HepG2 (cell line): Measurements from ENCODE around the gene ALKBH5. TPM values are rescaled to one million over a fixed set of nuclear protein-coding genes. Genes with fewer than 3 reads are reported as not detected.

ENCODE experiments used
- ATAC-seq: fragments of 200-7000 bp; cut with Tn5 transposase; 3 replicates; pipeline ENCODE4 v1.9.1; 2020; ENCODE audit warnings: mild to moderate bottlenecking, moderate library complexity
- BruUV-seq: library from RNA; stranded (reverse); fragments of 400-500 nt; replicated peaks from 2 replicates; lab custom pipeline; 2021; lab: Mats Ljungman, UMichigan
- CTCF ChIA-PET: fragments of 300-600 bp; formaldehyde crosslinking; extraction: SDS; loops from one replicate; lab custom pipeline; 2021; ENCODE audit warnings: low total read pairs, inconsistent platforms, low intra/inter-chr PET ratio; lab: Yijun Ruan, JAX
- POLR2A ChIA-PET: fragments of 350-600 bp; sonication (Branson Sonifier 250); formaldehyde crosslinking; loops from one replicate; lab custom pipeline; 2020; ENCODE audit warnings: antibody characterized with exemption, inconsistent platforms; lab: Yijun Ruan, JAX
- DNase-seq: peaks from one replicate; pipeline ENCODE4 v3.0.0-alpha.2; 2015; ENCODE audit warnings: low spot score
- FAIRE-seq: peaks from 3 replicates; lab custom pipeline; 2011; peaks lifted over from hg19 to GRCh38; lab: Jason Lieb, UNC
- H2AFZ ChIP-seq: one replicate; pipeline ENCODE4 v1.6.1; 2011; ENCODE audit warnings: low read length, inconsistent platforms
- H3K27ac ChIP-seq: fragments of 300-600 bp; 3 replicates; pipeline ENCODE4 v1.8.0; 2011; ENCODE audit warnings: mixed run types, mild to moderate bottlenecking, mixed read lengths, low read length, inconsistent platforms; ENCODE audit not compliant: insufficient read depth; ENCODE audit errors: extremely low read length
- H3K27me3 ChIP-seq, 2 experiments: fragments of 200-600 bp in 1 of 2; 2 replicates in 1 of 2; 3 replicates in 1 of 2; pipeline versions ENCODE4 v1.6.0 to v1.8.0; 2011; ENCODE audit warnings: low read length in 2 of 2, mild to moderate bottlenecking in 2 of 2, moderate library complexity in 2 of 2, inconsistent platforms in 1 of 2; ENCODE audit not compliant: insufficient read depth in 2 of 2, control insufficient read depth in 1 of 2
- H3K36me3 ChIP-seq, 2 experiments: fragments of 200-600 bp in 1 of 2; replicated peaks in 1 of 2; 2 replicates in 1 of 2; 3 replicates in 1 of 2; pipeline versions ENCODE4 v1.5.1 to v1.8.0; 2011; ENCODE audit warnings: low read length in 2 of 2, inconsistent platforms in 1 of 2; ENCODE audit not compliant: insufficient read depth in 2 of 2, control insufficient read depth in 1 of 2
- H3K4me1 ChIP-seq: 2 replicates; pipeline ENCODE4 v1.5.1; 2012; ENCODE audit warnings: low read length, inconsistent platforms; ENCODE audit not compliant: insufficient read depth
- H3K4me2 ChIP-seq: 2 replicates; pipeline ENCODE4 v1.6.0; 2011; ENCODE audit warnings: low read depth, low read length, inconsistent platforms
- H3K4me3 ChIP-seq, 3 experiments: fragments of 200-600 bp in 1 of 3; sonication (generic), shearing (Covaris generic) in 1 of 3; replicated peaks in 1 of 3; 2 replicates each; pipeline ENCODE4 v1.5.1; 2011 to 2016; ENCODE audit warnings: low read length in 3 of 3, inconsistent platforms in 2 of 3, low read depth in 2 of 3, mild to moderate bottlenecking in 2 of 3, control low read depth in 1 of 3, mixed read lengths in 1 of 3; ENCODE audit not compliant: insufficient read depth in 1 of 3
- H3K79me2 ChIP-seq: one replicate; pipeline ENCODE4 v1.6.1; 2011; ENCODE audit warnings: low read length, inconsistent platforms; ENCODE audit not compliant: insufficient read depth
- H3K9ac ChIP-seq: 2 replicates; pipeline ENCODE4 v1.6.0; 2011; ENCODE audit warnings: mild to moderate bottlenecking, low read depth, low read length, inconsistent platforms; ENCODE audit not compliant: insufficient read depth
- H3K9me3 ChIP-seq: 2 replicates; pipeline ENCODE4 v1.5.1; 2012; ENCODE audit warnings: mild to moderate bottlenecking, low read length
- H4K20me1 ChIP-seq: 2 replicates; pipeline ENCODE4 v1.6.0; 2011; ENCODE audit warnings: inconsistent platforms, mild to moderate bottlenecking, low read length, moderate library complexity; ENCODE audit not compliant: insufficient read depth
- WGBS: methylation state at CpG from one replicate; pipeline ENCODE4 v1.1.6; 2017; ENCODE audit warnings: low lambda C conversion rate; 5-methylcytosine and 5-hydroxymethylcytosine counted together
- in situ Hi-C: cut with HindIII; loops from 2 replicates; pipeline ENCODE4 v1.10.0; 2017; ENCODE audit warnings: low pct_unique_long_range_greater_than_20kb; ENCODE audit not compliant: extremely low pct_ligation_motif_present
- intact Hi-C: fragments of 100-400 bp; cut with micrococcal nuclease; formaldehyde crosslinking; loops from one replicate; pipeline ENCODE4 v1.10.0; 2022; ENCODE audit not compliant: unreplicated experiment
- polyA plus RNA-seq, 8 experiments: library from polyadenylated mRNA; depleted of rRNA in 3 of 8; stranded (reverse) in 7 of 8; unstranded in 1 of 8; fragments of >200 nt; fragmentation: Illumina TruSeq in 4 of 8; extraction: Trizol in 4 of 8; gene quantifications; 2 replicates each; pipeline versions ENCODE4 v1.2.1 to v1.2.3, GENCODE V29; 2011 to 2016; ENCODE audit warnings: low read depth in 4 of 8, missing spikeins in 1 of 8, mixed read lengths in 1 of 8; ENCODE audit not compliant: insufficient read depth in 1 of 8
- total RNA-seq, 5 experiments: library from RNA; depleted of rRNA; stranded (reverse); fragments of >200 nt; fragmentation: Illumina TruSeq; extraction: Trizol; gene quantifications; 2 replicates each; pipeline ENCODE4 v1.2.3, GENCODE V29; 2016; ENCODE audit warnings: low read depth in 1 of 5
- TF ChIP-seq, protein P1 (sequence below), 2 experiments: IDR thresholded peaks; 2 replicates each; pipeline ENCODE4 v1.6.1; 2011 to 2012; ENCODE audit warnings: low read length in 2 of 2, borderline replicate concordance in 1 of 2, low read depth in 1 of 2, mild to moderate bottlenecking in 1 of 2, moderate library complexity in 1 of 2
- TF ChIP-seq, protein P2 (sequence below): sonication (generic); formaldehyde crosslinking; IDR thresholded peaks from 2 replicates; pipeline ENCODE4 v1.4.0; 2020; ENCODE audit warnings: mild to moderate bottlenecking, missing genetic modification reagents

The ALKBH5 gene
- total and polyA plus RNA-seq, 2 of the 13 experiments (the other 11 are each of a cell fraction or from before 2014, with no cell fraction given) = 68.9 to 76.9 TPM

DNA sequence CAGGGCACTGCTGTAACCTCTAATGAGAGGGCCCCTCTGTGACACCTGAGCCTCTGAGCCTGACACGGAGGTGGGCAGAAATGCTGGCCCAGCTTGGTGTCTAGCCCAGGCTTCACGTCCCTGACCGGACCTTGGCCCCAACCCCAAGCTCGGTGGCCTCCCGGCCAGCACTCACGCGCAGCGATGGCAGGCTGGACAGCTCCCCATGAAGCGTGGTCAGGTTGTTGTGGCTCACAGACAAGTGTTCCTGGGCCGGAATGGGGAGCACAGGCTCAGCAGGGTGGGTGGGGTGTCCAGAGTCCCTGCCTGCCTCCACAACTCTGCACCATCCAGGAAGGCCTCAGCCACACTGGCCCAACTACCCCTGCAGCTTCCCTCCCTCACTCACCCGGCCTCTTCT, 72.7 kb downstream of the ALKBH5 start:
- H3K79me2 ChIP-seq = peaks cover 23% of the 10 kb centered on the region
- CTCF ChIA-PET = no interaction called here
- ATAC-seq = no peak

More for the DNA sequence above, 72.7 kb downstream of the ALKBH5 start:
- POLR2A ChIA-PET = no interaction called here
- Histone ChIP-seq H3K4me2 (peak overlapping the region; percentile 99; the same call in 1 of the 2 replicates), H3K4me1 (peaks cover 23% of the 10 kb centered on the region), H2AFZ (no peak overlapping the region), H3K27me3 (no peaks in the 10 kb centered on the region; a peak in 1 of 5 replicates), H3K27ac (no peak overlapping the region), H3K9ac (no peak overlapping the region; the same call in 1 of the 2 replicates), H3K9me3 (no peaks in the 10 kb centered on the region), H3K36me3 (peaks cover 26 to 45% of the 10 kb centered on the region in 2 experiments; a peak in 4 of 5 replicates)
- WGBS = 96% methylated on average over 2 of the region's 11 CpGs
- DNase-seq (no peak), FAIRE-seq (no peak)
- in situ Hi-C loops = loop anchor here (5.0 kb wide), 1 partner anchor 34 kb away; no protein-coding TSS in a partner anchor
- BruUV-seq = no TSS peak
- TF ChIP-seq, protein P1, sequence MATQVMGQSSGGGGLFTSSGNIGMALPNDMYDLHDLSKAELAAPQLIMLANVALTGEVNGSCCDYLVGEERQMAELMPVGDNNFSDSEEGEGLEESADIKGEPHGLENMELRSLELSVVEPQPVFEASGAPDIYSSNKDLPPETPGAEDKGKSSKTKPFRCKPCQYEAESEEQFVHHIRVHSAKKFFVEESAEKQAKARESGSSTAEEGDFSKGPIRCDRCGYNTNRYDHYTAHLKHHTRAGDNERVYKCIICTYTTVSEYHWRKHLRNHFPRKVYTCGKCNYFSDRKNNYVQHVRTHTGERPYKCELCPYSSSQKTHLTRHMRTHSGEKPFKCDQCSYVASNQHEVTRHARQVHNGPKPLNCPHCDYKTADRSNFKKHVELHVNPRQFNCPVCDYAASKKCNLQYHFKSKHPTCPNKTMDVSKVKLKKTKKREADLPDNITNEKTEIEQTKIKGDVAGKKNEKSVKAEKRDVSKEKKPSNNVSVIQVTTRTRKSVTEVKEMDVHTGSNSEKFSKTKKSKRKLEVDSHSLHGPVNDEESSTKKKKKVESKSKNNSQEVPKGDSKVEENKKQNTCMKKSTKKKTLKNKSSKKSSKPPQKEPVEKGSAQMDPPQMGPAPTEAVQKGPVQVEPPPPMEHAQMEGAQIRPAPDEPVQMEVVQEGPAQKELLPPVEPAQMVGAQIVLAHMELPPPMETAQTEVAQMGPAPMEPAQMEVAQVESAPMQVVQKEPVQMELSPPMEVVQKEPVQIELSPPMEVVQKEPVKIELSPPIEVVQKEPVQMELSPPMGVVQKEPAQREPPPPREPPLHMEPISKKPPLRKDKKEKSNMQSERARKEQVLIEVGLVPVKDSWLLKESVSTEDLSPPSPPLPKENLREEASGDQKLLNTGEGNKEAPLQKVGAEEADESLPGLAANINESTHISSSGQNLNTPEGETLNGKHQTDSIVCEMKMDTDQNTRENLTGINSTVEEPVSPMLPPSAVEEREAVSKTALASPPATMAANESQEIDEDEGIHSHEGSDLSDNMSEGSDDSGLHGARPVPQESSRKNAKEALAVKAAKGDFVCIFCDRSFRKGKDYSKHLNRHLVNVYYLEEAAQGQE (IDR thresholded peaks at IDR 0.05; ENCODE audit: borderline replicate concordance in 1 of 2, low read depth in 1 of 2, low read length in 2 of 2) = peak; percentile 34 to 82
- TF ChIP-seq, protein P2, sequence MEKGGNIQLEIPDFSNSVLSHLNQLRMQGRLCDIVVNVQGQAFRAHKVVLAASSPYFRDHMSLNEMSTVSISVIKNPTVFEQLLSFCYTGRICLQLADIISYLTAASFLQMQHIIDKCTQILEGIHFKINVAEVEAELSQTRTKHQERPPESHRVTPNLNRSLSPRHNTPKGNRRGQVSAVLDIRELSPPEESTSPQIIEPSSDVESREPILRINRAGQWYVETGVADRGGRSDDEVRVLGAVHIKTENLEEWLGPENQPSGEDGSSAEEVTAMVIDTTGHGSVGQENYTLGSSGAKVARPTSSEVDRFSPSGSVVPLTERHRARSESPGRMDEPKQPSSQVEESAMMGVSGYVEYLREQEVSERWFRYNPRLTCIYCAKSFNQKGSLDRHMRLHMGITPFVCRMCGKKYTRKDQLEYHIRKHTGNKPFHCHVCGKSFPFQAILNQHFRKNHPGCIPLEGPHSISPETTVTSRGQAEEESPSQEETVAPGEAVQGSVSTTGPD (CRISPR knock-in tag) = no peak
- TF ChIP-seq, all 625 proteins: peak for 1
- peak overlapping the region in 1 of 3 experiments; percentile 87; a peak in 1 of 6 replicates for H3K4me3 ChIP-seq
- H4K20me1 ChIP-seq = peaks cover 8% of the 10 kb centered on the region; the same call in 1 of the 2 replicates
- intact Hi-C loops = loop anchor here (5.0 kb wide), 1 partner anchor 61 kb away; the partner anchor contains the start of gene SMCR8
